HL-60 (cell line): ENCODE results near the gene PCNX2.

Source experiments
- GABPA ChIP-seq: IDR thresholded peaks from 2 replicates; pipeline ENCODE4 v1.6.1; 2012; ENCODE audit warnings: low read depth
- POLR2AphosphoS5 ChIP-seq: IDR thresholded peaks from 2 replicates; pipeline ENCODE4 v1.6.1; 2012; ENCODE audit warnings: low read depth
- TF ChIP-seq, protein P1 (sequence below): IDR thresholded peaks from one replicate; pipeline ENCODE4 v1.5.1; 2011; ENCODE audit warnings: low read length, control low read depth, inconsistent platforms; ENCODE audit not compliant: insufficient read depth
- TF ChIP-seq, protein P2 (sequence below): IDR thresholded peaks from 2 replicates; pipeline ENCODE4 v1.6.1; 2012; ENCODE audit warnings: low read depth; ENCODE audit not compliant: insufficient replicate concordance

DNA sequence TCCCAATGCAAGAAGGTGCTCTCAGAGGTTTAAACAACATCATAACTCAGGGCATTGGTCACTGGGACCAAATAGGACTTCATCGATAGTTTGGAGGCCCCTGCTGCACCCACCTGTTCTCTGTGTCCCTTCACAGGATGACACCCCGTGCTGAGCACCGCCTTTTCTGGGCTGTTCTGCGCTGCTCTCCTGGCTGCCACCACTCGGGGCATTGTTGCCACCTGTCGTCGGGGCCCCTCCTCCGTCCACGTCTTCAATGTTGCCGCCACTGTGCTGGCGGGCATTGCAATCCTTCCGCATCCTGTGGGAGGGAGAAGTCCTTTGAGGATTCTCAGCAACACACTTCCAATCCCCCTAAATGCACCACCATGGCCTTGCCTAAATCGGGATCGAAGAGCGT, 297.4 kb downstream of the PCNX2 start:
- TF ChIP-seq POLR2AphosphoS5: no peak
- TF ChIP-seq, protein P1, sequence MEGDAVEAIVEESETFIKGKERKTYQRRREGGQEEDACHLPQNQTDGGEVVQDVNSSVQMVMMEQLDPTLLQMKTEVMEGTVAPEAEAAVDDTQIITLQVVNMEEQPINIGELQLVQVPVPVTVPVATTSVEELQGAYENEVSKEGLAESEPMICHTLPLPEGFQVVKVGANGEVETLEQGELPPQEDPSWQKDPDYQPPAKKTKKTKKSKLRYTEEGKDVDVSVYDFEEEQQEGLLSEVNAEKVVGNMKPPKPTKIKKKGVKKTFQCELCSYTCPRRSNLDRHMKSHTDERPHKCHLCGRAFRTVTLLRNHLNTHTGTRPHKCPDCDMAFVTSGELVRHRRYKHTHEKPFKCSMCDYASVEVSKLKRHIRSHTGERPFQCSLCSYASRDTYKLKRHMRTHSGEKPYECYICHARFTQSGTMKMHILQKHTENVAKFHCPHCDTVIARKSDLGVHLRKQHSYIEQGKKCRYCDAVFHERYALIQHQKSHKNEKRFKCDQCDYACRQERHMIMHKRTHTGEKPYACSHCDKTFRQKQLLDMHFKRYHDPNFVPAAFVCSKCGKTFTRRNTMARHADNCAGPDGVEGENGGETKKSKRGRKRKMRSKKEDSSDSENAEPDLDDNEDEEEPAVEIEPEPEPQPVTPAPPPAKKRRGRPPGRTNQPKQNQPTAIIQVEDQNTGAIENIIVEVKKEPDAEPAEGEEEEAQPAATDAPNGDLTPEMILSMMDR: no peak
- TF ChIP-seq, protein P2, sequence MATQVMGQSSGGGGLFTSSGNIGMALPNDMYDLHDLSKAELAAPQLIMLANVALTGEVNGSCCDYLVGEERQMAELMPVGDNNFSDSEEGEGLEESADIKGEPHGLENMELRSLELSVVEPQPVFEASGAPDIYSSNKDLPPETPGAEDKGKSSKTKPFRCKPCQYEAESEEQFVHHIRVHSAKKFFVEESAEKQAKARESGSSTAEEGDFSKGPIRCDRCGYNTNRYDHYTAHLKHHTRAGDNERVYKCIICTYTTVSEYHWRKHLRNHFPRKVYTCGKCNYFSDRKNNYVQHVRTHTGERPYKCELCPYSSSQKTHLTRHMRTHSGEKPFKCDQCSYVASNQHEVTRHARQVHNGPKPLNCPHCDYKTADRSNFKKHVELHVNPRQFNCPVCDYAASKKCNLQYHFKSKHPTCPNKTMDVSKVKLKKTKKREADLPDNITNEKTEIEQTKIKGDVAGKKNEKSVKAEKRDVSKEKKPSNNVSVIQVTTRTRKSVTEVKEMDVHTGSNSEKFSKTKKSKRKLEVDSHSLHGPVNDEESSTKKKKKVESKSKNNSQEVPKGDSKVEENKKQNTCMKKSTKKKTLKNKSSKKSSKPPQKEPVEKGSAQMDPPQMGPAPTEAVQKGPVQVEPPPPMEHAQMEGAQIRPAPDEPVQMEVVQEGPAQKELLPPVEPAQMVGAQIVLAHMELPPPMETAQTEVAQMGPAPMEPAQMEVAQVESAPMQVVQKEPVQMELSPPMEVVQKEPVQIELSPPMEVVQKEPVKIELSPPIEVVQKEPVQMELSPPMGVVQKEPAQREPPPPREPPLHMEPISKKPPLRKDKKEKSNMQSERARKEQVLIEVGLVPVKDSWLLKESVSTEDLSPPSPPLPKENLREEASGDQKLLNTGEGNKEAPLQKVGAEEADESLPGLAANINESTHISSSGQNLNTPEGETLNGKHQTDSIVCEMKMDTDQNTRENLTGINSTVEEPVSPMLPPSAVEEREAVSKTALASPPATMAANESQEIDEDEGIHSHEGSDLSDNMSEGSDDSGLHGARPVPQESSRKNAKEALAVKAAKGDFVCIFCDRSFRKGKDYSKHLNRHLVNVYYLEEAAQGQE: no peak
- no peak for TF ChIP-seq GABPA
